Peyer's patch (tissue), 4 donors: ENCODE measurements around the gene ARL8A.

Source experiments
- CTCF ChIP-seq, 6 experiments: fragments of 450-650 bp in 4 of 6; fragments of 200-600 bp in 2 of 6; sonication (generic) in 1 of 6; IDR thresholded peaks; one replicate each; pipeline ENCODE4 v1.5.1; 2017 to 2019; ENCODE audit warnings: antibody characterized with exemption in 6 of 6, mild to moderate bottlenecking in 3 of 6, moderate library complexity in 1 of 6
- POLR2A ChIP-seq, 2 donors: fragments of 450-650 bp; IDR thresholded peaks; one replicate each; pipeline ENCODE4 v1.5.1; 2017; ENCODE audit warnings: antibody characterized with exemption in 2 of 2, mild to moderate bottlenecking in 2 of 2, moderate library complexity in 2 of 2

- TF ChIP-seq CTCF (IDR thresholded peaks at IDR 0.05) (no peak), POLR2A (IDR thresholded peaks at IDR 0.05) (no peak)
These were observed 18.1 kb downstream of the ARL8A start for GRCh38 chr1:202126426-202126825.
